HG02970 (cell line): Measurements from ENCODE around the gene SFTA2.
"Not testable (repeated sequence)": the region's sequence is repeated elsewhere in the genome, so short reads cannot be mapped to it uniquely, and the experiment has no call there.

Experiments used
- ATAC-seq: cut with Tn5 transposase; IDR thresholded peaks from one replicate; pipeline ENCODE4 v1.9.1; 2021; ENCODE audit warnings: mild to moderate bottlenecking, moderate library complexity, moderate number of reproducible peaks; ENCODE audit not compliant: unreplicated experiment, low FRiP score

SFTA2 gene

DNA sequence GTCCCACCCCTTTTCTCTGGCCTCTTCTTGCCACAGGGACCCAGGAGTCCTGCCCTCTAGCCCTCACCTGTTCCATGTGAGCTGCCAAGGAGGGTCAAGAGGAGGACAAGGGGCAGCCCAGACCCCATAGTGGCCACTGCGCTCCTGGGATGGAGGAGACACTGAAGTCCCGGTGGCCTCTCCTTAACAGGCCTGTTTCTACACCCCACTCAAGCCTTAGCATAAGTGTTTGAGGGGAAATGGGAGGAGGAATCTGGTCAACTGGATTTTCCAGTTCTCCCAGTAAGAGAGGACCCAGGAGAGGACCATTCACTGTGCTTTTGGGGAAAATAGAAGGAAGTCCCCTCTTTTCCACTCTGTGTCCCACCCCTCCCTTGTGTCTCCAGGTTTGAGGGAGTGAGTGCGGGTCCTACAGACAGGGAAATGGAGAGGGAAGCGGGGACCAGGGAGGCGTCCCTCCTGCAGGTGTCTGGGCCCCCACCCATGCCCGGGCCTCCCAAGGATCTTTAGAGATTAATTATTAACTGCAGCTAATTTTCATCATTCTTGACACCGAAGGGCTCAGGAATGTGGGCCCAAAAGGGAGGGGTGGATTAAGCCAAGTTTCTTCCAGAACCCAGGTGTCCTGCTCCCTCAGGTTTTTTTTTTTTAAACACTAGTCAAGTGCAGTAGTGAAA is at the start of gene SFTA2:
Gene SFTA2 (minus strand): TSS at position 202 of the 677 bp plus-strand sequence. CDS start 74 bp downstream, at position 128.
- no peak for ATAC-seq

DNA sequence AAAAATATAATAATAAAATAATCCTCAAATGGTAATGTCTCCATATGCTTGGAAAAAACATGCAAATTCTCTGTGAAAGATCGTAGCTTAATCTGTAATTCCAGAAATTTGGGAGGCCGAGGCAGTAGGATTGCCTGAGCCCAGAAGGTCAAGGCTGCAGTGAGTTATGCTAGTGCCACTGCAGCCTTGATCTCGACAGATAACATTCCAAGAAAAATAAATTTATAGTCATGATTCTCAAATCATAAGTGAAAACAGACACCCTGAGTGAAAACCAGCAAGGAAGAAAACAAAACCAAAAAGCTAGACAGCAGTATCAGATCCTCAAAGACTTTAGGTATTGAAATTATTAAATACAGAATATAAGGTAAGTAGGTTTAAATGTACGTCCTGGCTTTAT is 47.7 kb upstream of the SFTA2 start:
- no peak for ATAC-seq

DNA sequence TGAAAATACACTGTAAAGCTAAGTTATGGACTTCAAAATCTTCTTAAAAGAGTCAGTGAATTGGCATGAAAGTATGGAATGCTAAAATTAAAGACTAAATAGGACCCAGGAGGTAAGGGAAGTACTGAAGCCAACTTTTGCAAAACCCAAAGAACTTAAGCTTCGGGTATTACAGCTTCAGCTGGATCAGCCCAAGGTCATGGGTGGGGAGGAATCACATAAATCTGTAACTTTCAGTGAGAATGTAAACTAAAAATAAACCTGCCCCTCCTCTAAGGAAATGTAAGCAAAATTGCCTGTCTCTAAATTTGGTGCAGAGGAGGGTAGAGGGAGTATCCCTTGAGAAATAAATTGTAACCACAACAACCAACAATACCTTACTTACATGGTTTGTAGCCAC is 47.2 kb upstream of the SFTA2 start:
- ATAC-seq: no peak

DNA sequence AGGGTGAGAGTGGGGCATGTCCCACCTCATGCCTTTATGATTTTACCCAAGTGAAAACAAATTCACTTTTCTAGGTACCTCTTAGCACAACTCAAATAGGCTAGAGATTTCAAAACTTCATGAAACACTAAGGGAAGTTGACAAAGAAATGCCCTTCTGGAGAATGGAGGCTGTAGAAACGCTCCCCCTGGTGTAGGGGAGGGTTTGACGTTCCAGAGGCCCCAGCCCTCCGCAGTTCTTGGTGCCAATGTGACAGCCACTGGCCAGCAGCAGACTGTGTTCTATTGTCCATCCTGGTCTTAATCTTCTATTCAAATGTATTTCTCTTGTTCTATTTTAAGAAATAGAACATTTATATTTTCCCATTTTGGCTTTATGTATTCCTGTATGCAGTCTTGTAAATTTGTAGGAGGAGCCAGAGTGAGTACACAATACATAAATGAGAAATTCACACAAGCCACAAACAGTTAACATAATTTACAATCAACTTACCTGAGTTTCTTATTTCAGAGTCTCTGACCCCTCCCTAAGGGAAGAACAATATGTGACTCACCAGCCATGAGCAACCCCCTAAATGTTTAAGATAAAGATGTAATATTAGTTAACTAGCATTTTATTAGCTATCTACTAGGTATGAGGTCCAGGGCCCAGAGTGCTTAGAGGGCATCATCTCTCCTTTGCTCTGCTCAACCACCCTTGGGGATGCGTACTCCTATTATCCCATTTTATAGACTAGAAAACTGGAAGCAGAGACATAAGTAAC is 42.7 kb upstream of the SFTA2 start:
- ATAC-seq: no peak

DNA sequence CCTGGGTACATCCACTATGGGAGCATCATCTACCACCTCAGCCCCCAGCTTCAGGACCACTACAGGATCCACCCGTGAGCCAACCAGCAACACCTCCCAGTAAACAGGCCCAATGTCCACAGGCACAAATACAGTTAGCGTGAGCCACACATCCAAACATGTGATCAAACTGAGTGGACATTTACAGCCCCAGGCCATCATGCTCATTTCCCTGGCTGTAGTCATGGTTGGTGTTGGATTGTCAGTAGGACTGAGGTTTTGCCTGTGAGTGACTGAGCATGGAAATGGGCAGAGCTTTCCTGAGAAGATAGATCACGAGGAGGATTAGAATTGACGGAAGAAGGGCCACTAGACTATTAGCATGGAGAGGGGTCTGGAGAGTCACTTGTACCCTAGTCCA is 40.8 kb upstream of the SFTA2 start:
- no peak for ATAC-seq

DNA sequence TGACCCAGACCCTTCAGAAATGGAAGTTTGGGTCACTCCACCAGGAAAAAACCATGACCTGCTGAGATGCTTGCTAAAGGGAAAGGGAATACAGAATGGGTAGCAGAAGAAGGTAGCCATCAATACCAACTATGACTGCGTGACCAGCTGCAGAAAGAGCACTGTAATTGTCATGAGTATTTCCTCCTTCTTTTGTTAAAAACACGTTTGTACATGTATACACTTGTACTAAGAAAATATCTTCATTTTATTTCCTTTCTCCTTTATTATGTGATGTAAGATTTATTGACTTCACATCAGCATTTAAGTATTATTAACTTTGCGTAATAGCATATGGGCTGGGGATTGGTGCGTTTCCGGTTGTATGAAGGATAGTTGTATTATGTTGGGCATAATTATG is 39.0 kb upstream of the SFTA2 start:
- no peak for ATAC-seq

DNA sequence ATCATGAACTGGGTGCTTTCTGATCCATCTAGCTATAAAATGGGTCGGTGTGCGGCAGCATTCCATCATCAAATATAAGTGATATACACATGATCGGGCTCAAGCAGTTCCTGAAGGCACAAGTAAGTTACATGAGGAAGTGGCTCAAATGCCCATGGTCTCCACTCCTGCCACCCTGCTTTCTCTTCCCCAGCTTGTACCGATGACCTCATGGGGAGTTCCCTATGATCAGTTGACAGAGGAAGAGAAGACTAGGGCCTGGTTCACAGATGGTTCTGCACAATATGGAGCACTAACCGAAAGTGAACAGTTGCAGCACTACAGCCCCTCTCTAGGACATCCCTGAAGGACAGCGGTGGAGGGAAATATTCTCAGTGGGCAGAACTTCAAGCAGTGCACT is 37.2 kb upstream of the SFTA2 start:
- ATAC-seq: not testable (repeated sequence)

DNA sequence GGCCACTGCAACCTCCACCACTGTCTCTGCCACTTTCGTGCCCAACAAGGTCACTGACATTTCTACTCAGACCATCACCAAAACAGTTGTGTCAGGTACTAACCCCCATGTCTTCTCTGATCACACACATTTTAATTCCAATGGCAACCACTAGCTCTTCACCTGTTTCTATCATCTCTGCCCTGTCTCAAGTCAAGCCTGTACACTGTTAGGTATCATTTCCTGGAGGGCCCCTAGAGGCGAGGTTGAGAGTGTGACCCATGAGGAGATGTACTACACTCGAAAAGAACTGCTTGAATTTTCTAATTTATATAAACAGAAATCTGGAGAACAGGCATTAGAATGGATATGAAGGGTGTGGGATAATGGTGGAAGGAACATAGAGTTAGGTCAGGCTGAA is 34.2 kb upstream of the SFTA2 start:
- ATAC-seq: no peak

DNA sequence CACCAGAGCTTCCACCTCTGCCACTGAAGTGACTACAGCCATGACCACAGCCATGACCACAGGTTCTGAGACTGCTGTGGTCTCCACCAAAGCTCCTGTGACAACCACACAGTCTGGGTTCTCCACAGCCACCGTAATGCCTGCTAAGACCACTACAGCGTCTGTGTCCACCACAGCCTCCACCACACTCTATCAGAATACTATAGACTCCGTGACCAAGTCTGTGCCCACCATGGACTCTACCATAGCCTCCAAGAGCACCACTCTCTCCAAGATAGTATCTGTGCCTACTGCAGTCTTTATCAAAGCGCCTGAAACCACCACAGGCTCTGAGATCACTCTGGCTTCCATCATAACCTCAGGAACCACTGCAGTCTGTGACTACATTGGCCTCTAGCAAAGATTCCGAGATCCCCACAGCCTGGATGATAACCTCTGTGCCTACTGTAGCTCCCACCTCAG is 33.2 kb upstream of the SFTA2 start:
- ATAC-seq: no peak

DNA sequence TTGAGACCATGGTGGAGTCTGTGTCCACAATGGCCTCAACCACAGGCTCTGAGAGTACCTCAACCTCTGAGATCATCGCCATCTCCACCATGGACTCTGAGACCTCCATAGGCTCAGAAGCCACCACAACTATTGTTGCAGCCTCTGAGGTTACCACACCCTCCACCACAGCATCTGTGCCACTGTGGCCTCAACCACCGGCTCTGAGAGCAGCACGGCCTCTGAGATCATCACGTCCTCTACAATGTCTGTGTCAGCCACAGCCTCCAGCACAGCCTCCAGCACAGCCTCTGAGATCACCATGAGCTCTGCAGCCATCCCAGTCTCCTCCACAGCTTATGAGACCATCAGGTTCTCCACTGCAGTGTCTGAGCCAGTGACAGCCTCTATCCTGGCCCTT is 32.1 kb upstream of the SFTA2 start:
- no peak for ATAC-seq

DNA sequence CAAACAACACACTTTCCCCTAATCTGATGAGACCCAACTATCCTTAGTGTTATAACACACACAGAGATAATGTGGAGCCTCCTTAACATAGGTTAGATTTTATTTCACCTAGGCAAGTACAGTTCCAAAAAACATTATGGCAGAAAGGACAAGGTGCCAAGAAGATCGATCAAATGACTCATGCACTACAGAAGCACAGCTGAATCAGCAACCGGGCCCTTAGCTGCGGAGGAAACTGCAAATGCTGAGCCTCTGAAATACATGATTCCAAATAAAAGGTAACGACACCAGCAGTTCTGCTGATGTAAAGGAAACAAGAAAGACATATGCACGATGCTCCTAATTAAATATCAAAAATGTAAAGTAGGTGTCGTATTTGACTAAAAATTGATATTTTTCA is 31.7 kb upstream of the SFTA2 start:
- no peak for ATAC-seq

DNA sequence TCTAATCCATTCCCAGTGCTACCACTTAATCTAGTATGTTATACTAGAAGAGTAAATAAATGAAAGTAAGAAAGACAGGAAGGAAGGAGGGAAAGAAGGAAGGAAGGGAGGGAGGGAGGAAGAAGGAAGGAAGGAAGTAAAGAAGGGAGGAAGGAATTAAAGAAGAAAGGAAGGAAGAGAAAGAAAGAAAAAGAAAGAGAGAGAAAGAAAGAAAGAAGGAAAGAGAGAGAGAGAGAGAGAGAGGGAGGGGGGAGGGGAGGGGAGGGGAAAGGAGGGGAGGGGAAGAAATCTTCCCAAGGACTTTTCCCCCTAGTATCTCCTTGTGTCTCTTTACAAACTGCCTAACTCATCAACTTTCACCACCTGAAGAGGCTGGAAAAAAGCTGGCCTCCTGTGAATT is 30.7 kb upstream of the SFTA2 start:
- ATAC-seq: no peak

DNA sequence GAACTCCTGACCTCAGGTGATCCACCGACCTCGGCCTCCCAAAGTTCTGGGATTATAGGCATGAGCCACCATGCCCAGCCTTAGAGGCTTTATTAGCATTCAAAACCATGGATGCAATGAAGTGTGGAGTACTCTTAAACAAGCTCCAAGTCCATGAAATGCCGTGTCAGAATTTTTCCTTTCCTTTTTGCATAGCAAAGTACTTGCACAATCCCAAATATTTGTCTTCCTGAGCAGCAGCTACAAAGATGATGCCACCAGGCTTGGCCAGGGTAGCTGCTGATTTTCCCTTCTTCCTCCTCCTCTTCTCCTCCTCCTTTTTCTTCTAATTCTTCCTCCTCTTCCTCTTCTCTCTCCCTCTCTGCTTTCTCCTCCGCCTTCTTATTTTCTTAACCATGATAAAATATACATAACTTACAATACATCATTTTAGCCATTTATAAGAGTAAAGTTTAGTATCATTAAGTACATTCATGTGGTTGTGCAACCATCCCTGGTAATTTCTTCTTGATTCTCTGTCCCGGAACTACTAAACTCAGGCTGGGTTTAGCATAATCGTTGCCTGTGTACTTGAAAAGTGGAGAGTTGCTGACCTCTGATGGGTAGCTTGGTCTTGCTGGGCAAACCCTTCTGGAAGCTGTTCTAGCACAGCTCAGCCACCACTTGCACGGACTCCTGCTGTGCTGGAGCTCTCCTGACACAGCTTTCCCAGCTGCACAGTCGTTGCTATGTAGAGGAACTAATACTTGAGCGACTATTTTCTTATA is 29.1 kb upstream of the SFTA2 start:
- ATAC-seq: no peak

DNA sequence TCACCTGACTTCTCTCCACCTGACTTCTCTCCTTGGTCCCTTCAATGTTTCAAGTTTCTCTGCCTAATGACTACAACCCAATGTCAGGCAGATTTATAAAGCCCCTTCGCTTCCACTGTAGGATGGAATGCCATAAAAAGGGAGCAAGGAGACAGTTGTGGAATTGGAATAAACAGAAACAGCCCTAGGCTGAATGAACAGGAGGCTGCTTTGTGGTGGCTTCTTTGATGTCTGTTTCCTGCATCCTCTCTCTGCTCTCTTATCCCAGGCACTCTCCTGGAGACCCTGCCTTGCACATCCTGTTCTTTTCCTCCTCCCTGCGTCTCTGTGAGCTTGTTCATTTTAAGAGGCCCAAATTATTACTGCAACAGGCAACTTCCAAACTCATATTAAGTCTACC is 25.7 kb upstream of the SFTA2 start:
- ATAC-seq: no peak

DNA sequence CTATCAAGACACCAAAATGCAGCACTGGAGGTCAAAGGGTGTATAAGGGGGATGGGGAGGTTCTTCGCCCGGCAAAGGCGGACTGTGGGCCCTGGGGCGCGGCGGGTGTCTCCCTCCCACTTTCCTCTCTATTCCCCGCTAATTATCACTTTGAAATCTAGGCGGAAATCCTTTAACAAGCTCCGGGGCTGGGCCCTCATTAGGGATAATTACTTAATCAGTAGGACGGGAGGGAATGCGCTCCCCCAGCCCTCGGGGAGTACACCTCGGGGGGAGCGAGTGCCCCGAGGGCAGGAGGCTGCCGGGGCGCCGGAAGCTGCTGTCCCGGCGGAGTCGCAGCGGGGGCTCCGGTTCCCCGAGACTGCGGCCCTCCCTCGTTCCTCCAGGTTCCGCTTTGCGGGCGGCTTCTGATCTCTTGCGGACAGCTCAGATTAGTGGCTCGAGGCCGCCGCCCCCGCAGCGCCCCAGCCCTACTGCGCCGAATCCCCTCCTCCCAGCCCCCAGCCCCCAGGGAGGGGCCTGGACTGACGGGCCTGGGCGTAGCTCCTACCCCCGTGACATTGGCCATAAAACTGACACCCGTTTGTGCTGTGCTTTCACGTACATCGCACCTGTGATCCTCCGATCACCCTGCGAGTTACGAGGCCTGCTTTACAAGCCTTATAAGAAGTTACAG is 23.5 kb upstream of the SFTA2 start:
- ATAC-seq: no peak

DNA sequence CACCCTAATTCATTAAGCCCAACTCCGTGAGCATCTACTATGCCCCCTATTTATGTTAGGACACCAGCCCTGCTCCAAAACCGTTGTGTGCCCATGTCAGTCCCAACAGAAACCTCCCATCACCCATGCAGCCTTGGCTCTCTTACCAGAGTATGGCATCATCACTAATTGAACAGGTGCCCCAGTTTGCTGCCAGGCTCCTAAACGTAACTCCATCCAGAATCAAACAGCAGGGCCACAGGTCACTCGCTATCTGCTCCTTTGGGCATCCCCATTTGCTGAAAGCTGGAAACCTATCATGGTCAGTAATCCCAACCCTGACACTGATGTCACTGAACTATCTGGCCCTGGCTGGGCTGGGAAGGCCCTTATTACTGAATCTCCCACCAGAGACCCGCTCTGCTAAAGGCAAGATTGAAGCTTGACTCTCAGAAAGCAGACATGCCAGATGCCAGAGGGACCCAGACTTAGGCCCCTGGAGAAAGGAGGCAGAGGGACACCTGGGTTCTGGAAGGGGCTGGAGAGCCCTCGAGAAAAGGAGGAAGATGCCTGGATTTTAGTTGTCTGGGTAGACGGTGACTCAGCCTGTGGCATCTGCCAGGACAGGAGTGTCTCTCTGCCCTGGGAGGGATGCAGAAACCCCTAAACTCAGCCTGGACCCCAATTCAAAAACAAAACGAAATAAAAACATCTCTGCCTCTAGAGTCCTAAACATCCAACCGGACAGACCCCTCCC is 22.8 kb upstream of the SFTA2 start:
- ATAC-seq: no peak

DNA sequence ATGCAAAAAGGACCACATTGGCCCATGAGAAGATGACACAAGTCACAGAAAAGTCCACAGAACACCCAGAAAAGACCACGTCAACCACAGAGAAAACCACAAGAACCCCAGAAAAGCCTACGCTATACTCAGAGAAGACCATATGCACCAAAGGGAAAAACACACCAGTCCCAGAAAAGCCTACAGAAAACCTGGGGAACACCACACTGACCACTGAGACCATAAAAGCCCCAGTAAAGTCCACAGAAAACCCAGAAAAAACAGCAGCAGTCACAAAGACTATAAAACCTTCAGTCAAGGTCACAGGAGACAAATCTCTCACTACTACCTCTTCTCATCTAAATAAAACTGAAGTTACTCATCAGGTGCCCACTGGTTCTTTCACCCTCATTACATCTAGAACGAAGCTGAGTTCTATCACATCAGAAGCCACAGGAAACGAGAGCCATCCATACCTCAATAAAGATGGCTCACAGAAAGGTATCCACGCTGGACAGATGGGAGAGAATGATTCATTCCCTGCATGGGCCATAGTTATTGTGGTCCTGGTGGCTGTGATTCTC is 20.0 kb upstream of the SFTA2 start:
- ATAC-seq: no peak

DNA sequence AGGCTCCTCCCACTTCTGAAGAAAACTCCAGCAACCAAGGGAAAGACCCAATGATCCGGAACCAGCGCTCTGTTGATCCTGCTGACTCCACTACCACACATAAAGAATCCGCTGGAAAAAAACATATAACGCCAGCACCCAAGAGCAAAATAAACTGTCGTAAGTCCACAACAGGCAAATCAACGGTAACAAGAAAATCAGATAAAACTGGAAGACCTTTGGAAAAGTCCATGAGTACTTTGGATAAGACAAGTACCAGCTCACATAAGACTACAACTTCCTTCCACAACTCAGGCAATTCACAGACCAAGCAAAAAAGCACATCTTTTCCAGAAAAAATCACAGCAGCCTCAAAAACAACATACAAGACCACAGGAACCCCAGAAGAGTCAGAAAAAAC is 16.8 kb upstream of the SFTA2 start:
- no peak for ATAC-seq

DNA sequence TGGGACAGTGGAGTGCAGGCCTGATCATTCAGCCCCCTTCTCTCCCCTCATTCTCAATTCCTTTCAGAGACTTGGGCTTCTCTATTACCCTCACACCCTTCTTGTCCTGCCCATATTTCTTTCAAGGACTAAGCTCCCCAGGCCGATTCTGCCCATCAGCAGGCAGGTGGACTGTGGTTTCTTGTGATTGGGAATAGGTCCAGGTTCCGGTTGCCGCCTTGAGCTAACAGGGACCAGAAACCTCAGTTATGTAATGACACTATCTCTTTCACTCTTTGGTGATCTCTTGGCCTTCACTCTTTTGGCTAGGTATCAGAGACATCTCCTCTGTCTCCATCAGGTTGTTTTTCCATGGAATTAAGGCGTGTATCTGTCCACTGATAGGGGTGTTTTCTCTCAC is 15.3 kb upstream of the SFTA2 start:
- ATAC-seq: no peak

DNA sequence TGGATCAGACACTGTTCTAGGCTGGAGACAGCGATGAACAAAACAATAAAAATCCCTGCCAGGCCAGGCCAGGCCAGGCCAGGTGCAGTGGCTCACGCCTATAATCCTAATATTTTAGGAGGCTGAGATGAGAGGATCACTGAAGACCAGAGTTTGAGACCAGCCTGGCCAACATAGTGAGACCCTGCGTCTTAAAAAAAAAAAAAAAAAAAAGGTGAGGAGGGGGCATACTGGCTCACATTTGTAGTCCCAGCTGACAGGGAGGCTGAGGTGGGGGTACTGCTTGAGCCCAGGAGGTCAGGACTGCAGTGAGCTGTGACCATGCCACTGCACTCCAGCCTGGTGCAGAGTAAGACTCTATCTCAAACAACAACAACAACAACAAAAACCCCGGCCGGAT is 13.3 kb upstream of the SFTA2 start:
- ATAC-seq: no peak
